DND-41 (cell line): ENCODE measurements around the gene BBS12.

Experiments
- CTCF ChIP-seq: IDR thresholded peaks from 2 replicates; pipeline ENCODE4 v1.5.1; 2012; ENCODE audit warnings: borderline replicate concordance, low read length, moderate library complexity, mild to moderate bottlenecking; ENCODE audit not compliant: poor library complexity, severe bottlenecking; ENCODE audit errors: extremely low read depth
- EZH2 ChIP-seq: IDR thresholded peaks from 3 replicates; pipeline ENCODE4 v1.6.1; 2012; ENCODE audit warnings: borderline replicate concordance, low read depth, mild to moderate bottlenecking, moderate library complexity, low read length, inconsistent platforms; ENCODE audit not compliant: severe bottlenecking

DNA sequence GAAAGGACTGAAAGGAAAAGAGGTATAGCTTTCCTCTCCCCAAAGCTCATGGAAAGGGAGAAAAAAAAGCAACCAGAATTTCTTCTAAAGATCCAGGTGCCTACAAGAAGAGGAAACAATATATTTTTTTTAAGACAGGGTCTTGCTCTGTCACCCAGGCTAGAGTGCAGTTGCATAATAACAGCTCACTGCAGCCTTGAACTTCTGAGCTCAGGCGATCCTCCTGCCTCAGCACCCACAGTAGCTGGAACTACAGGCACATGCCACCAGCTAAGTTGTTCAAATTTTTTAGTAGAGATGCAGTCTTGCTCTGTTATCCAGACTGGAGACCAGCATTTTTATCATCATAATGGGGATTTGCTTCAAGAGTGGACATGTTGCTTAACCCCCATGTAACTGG lies 30.5 kb upstream of the BBS12 start:
- TF ChIP-seq CTCF (no peak), EZH2 (no peak)
